Upper lobe of left lung (tissue), 6 donors: ENCODE measurements around the gene NUP214. TPM values are rescaled to one million over a fixed set of nuclear protein-coding genes. Genes with fewer than 3 reads are reported as not detected.

Experiments used
- ATAC-seq, 2 donors: fragments of 200-7000 bp; cut with Tn5 transposase; one replicate each; pipeline ENCODE4 v1.9.1; 2022; ENCODE audit warnings: mild to moderate bottlenecking in 2 of 2, moderate library complexity in 2 of 2; ENCODE audit not compliant: low FRiP score in 2 of 2
- DNase-seq, 2 donors: peaks; one replicate each; pipeline ENCODE4 v3.0.0-alpha.2; 2019 to 2020
- H3K27ac ChIP-seq, 4 donors: fragments of 200-600 bp; sonication (generic); one replicate each; pipeline ENCODE4 v1.5.1; 2016 to 2019
- H3K27me3 ChIP-seq, 4 donors: fragments of 200-600 bp; sonication (generic); one replicate each; pipeline ENCODE4 v1.5.1; 2017 to 2019
- H3K36me3 ChIP-seq, 4 donors: fragments of 200-600 bp; sonication (generic); one replicate each; pipeline ENCODE4 v1.5.1; 2016 to 2019
- H3K4me1 ChIP-seq, 4 donors: fragments of 200-600 bp; sonication (generic); one replicate each; pipeline ENCODE4 v1.5.1; 2018 to 2019
- H3K4me3 ChIP-seq, 4 donors: fragments of 200-600 bp; sonication (generic); one replicate each; pipeline ENCODE4 v1.5.1; 2017 to 2019; ENCODE audit warnings: mild to moderate bottlenecking in 2 of 4, moderate library complexity in 1 of 4
- H3K9me3 ChIP-seq, 4 donors: fragments of 200-600 bp; sonication (generic); one replicate each; pipeline ENCODE4 v1.5.1; 2018 to 2019
- CTCF ChIP-seq, 6 experiments: fragments of 450-650 bp in 4 of 6; fragments of 200-600 bp in 2 of 6; sonication (generic) in 2 of 6; IDR thresholded peaks; one replicate each; pipeline ENCODE4 v1.5.1; 2016 to 2019; ENCODE audit warnings: antibody characterized with exemption in 6 of 6
- EP300 ChIP-seq, 4 donors: sonication (generic); formaldehyde crosslinking; IDR thresholded peaks; one replicate each; pipeline ENCODE4 v1.5.1; 2017; ENCODE audit warnings: antibody characterized with exemption in 4 of 4, control low read depth in 2 of 4
- POLR2A ChIP-seq, 4 donors: fragments of 450-650 bp; IDR thresholded peaks; one replicate each; pipeline ENCODE4 v1.5.1; 2016 to 2017; ENCODE audit warnings: antibody characterized with exemption in 4 of 4, mild to moderate bottlenecking in 2 of 4
- POLR2AphosphoS5 ChIP-seq, 2 donors: sonication (generic); formaldehyde crosslinking; IDR thresholded peaks; one replicate each; pipeline ENCODE4 v1.5.1; 2017; ENCODE audit warnings: antibody characterized with exemption in 2 of 2
- WGBS, 2 donors: methylation state at CpG; one replicate each; pipeline ENCODE4 v1.1.5; 2017 to 2018; 5-methylcytosine and 5-hydroxymethylcytosine counted together
- total RNA-seq, 6 donors: library from RNA; depleted of rRNA in 4 of 6; stranded (reverse); fragments of >200 nt in 4 of 6; gene quantifications; one replicate each; pipeline versions ENCODE4 v1.1.0 to v1.2.1, GENCODE V29; 2016 to 2021
- donor health status: DM: no; HTN: no; CAD: no; lungs with moderate emphysema.
- donor health status: DM: no; HTN: yes; CAD: no; lungs with severe emphysema.

The NUP214 gene
- total RNA-seq, 6 donors from 2014 or later: 35.3 to 113 (median 44.3) TPM

GRCh38 chr9:131167146-131167692 is 41.8 kb downstream of the NUP214 start:
- no peaks in the 10 kb centered on the region for H3K9me3 ChIP-seq
- H3K27ac ChIP-seq: no peak overlapping the region
- peaks cover 18 to 75% (median 28%) of the 10 kb centered on the region in 4 donors for H3K36me3 ChIP-seq
- 46 to 58% methylated on average over 6 of the region's 6 CpGs for WGBS, 2 donors
- peak in 1 of 2 donors; percentile 49 for ATAC-seq
- no peak overlapping the region for H3K4me3 ChIP-seq
- TF ChIP-seq CTCF (IDR thresholded peaks at IDR 0.05): no peak
- TF ChIP-seq EP300 (IDR thresholded peaks at IDR 0.05): no peak
- no peak for TF ChIP-seq POLR2AphosphoS5 (IDR thresholded peaks at IDR 0.05)
- TF ChIP-seq POLR2A (IDR thresholded peaks at IDR 0.05): no peak
- DNase-seq: no peak
- H3K4me1 ChIP-seq: peaks cover 0 to 6% (median 2%) of the 10 kb centered on the region in 4 donors
- no peaks in the 10 kb centered on the region for H3K27me3 ChIP-seq

GRCh38 chr9:131167936-131168335 is 42.5 kb downstream of the NUP214 start:
- no peak overlapping the region for H3K27ac ChIP-seq
- ATAC-seq: no peak
- H3K9me3 ChIP-seq: no peaks in the 10 kb centered on the region
- DNase-seq: no peak
- H3K4me1 ChIP-seq: peaks cover 0 to 6% (median 2%) of the 10 kb centered on the region in 4 donors
- no peak overlapping the region for H3K4me3 ChIP-seq
- WGBS, 2 donors: 94 to 95% methylated on average over 4 of the region's 4 CpGs
- peaks cover 17 to 68% (median 22%) of the 10 kb centered on the region in 4 donors for H3K36me3 ChIP-seq
- H3K27me3 ChIP-seq: no peaks in the 10 kb centered on the region
- TF ChIP-seq POLR2AphosphoS5 (IDR thresholded peaks at IDR 0.05): no peak
- TF ChIP-seq EP300 (IDR thresholded peaks at IDR 0.05): no peak
- TF ChIP-seq POLR2A (IDR thresholded peaks at IDR 0.05): no peak
- TF ChIP-seq CTCF (IDR thresholded peaks at IDR 0.05): no peak

- H3K27me3 ChIP-seq: no peaks in the 10 kb centered on the region
- WGBS, 2 donors: 93 to 94% methylated on average over 7 of the region's 7 CpGs
- peaks cover 0 to 6% (median 2%) of the 10 kb centered on the region in 4 donors for H3K4me1 ChIP-seq
- no peak for ATAC-seq
- TF ChIP-seq POLR2AphosphoS5 (IDR thresholded peaks at IDR 0.05): no peak
- TF ChIP-seq CTCF (IDR thresholded peaks at IDR 0.05): no peak
- TF ChIP-seq POLR2A (IDR thresholded peaks at IDR 0.05): no peak
- TF ChIP-seq EP300 (IDR thresholded peaks at IDR 0.05): no peak
- H3K27ac ChIP-seq: no peak overlapping the region
- no peak for DNase-seq
- H3K9me3 ChIP-seq: no peaks in the 10 kb centered on the region
- H3K4me3 ChIP-seq: no peak overlapping the region
- H3K36me3 ChIP-seq: peaks cover 5 to 60% (median 14%) of the 10 kb centered on the region in 4 donors
Measured at GRCh38 chr9:131169563-131170240, 44.3 kb downstream of the NUP214 start.

- DNase-seq: no peak
- no peaks in the 10 kb centered on the region for H3K9me3 ChIP-seq
- ATAC-seq: no peak
- H3K4me3 ChIP-seq: no peak overlapping the region
- no peaks in the 10 kb centered on the region for H3K4me1 ChIP-seq
- no peak overlapping the region for H3K27ac ChIP-seq
- TF ChIP-seq EP300 (IDR thresholded peaks at IDR 0.05) (no peak), POLR2A (IDR thresholded peaks at IDR 0.05) (no peak), POLR2AphosphoS5 (IDR thresholded peaks at IDR 0.05) (no peak), CTCF (IDR thresholded peaks at IDR 0.05) (no peak)
- 98% methylated on average over 10 of the region's 10 CpGs for WGBS, 2 donors
- peaks cover 12 to 72% (median 46%) of the 10 kb centered on the region in 4 donors for H3K36me3 ChIP-seq
- no peaks in the 10 kb centered on the region for H3K27me3 ChIP-seq
Measured at GRCh38 chr9:131173995-131174394, 48.6 kb downstream of the NUP214 start.
